AG04449 (cell line): ENCODE data around the gene PDE2A.

Experiments
- CTCF ChIA-PET: fragments of 350-600 bp; formaldehyde crosslinking; extraction: SDS; loops from one replicate; lab custom pipeline; 2021; ENCODE audit warnings: antibody characterized with exemption; lab: Yijun Ruan, JAX
- POLR2A ChIA-PET: fragments of 400-600, 350-600 bp; formaldehyde crosslinking; extraction: SDS; loops from one replicate; lab custom pipeline; 2020; ENCODE audit warnings: antibody characterized with exemption, inconsistent platforms; lab: Yijun Ruan, JAX
- DNase-seq: peaks from one replicate; pipeline ENCODE4 v3.0.0-alpha.2; 2010; ENCODE audit warnings: low read depth, low spot score
- H3K4me3 ChIP-seq: 2 replicates; pipeline ENCODE4 v1.5.1; 2011; ENCODE audit warnings: low read depth, mild to moderate bottlenecking, control low read depth, low read length
- CTCF ChIP-seq: IDR thresholded peaks from one replicate; pipeline ENCODE4 v1.5.1; 2011; ENCODE audit warnings: mild to moderate bottlenecking, moderate library complexity, low read length, control low read depth, inconsistent platforms; ENCODE audit not compliant: insufficient read depth; ENCODE audit errors: missing control alignments

PDE2A gene

DNA sequence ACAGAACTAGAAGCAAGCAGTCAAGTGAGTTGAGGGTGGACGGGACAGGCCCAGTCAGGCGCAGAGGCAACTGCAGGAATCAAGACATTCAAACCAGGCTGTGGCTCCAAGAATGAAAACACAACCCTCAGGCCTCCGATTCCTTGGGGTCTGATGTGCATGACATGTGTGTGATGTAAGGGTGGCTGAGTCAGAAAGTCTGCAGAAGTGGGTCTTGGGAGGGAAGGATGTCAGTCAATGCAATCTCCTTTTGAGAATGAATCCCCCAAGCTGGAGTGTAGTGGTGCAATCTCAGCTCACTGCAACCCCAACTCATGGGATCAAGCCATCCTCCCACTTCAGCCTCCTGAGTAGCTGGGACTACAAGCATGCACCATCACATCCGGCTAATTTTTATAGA is 15.9 kb upstream of the PDE2A start:
- ChIA-PET CTCF (interaction anchor here (1.3 kb wide), 1 partner anchor 10 kb away, joined by 3 read pairs; no protein-coding TSS in a partner anchor), POLR2A (no interaction called here)
- no peak overlapping the region for H3K4me3 ChIP-seq
- no peak for DNase-seq
- no peak for TF ChIP-seq CTCF

DNA sequence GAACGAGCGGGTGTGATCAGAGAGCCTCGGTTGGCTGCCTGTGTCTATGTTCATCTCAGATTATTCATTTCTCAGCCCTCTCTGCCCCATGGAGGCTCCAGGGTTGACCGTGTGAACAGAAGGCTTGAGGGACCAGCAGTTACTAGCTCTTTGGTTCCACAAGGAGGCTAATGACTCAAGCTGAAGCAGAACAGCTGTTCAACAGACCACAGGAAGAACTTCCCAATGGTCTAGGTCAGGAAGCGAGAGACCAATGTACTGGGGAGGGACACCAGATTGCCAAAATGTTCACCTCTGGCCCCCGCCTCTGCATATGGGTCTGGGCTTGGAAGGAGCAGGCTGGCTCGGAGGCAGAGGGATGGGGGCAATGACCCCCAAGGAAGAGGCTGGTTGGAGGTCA is 14.7 kb upstream of the PDE2A start:
- H3K4me3 ChIP-seq = no peak overlapping the region
- no peak for TF ChIP-seq CTCF
- DNase-seq = no peak
- ChIA-PET POLR2A (no interaction called here), CTCF (interaction anchor here (1.7 kb wide), 1 partner anchor 217 kb away, joined by 7 read pairs; no protein-coding TSS in a partner anchor)

GRCh38 chr11:72688486-72688885 is 14.3 kb upstream of the PDE2A start:
- TF ChIP-seq CTCF = no peak

GRCh38 chr11:72687326-72687725 is 13.1 kb upstream of the PDE2A start:
- TF ChIP-seq CTCF = no peak
- CTCF ChIA-PET = interaction anchor here (10.0 kb wide), 1 partner anchor 217 kb away, joined by 113 read pairs; no protein-coding TSS in a partner anchor

More at GRCh38 chr11:72688486-72688885, 14.3 kb upstream of the PDE2A start:
- no peak for DNase-seq
- no peak overlapping the region for H3K4me3 ChIP-seq
- ChIA-PET POLR2A (no interaction called here), CTCF (interaction anchor here (1.7 kb wide), 1 partner anchor 217 kb away, joined by 7 read pairs; no protein-coding TSS in a partner anchor)

DNA sequence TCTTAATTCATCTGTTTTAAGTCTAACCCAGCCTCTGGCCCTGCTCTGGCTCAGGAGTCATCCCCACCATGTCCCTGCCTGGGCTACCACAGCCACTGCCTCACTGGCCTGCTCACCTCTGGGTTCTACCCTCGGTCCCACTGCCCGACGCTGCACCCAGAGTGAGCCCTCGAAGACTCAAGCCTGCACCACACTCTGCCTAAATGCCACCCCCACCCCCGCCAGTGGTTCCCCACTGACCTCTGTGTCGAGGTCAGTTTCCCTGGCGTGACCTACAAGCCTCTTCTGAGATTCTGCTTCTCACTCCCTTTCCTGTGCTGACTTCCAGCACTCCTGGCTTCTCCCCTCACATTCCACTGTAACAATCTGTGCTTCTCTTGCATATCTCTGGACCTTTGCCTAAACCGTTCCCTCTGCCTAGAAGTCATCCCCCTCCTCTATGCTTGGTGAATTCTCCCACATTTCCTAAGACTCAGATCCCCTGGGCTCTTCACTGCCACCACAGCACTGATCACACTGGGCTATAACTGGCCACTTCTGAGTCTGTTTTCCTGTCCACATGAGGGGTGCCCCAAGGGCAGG is 12.5 kb upstream of the PDE2A start:
- CTCF ChIA-PET = interaction anchor here (0.6 to 10.0 kb wide), 10 partner anchors 9 to 556 kb away, joined by 3 to 116 read pairs (median 5); partner anchors contain the start of genes PDE2A and STARD10
- H3K4me3 ChIP-seq = no peak overlapping the region
- no peak for DNase-seq
- no peak for TF ChIP-seq CTCF
- POLR2A ChIA-PET = no interaction called here

More at GRCh38 chr11:72687326-72687725, 13.1 kb upstream of the PDE2A start:
- POLR2A ChIA-PET = no interaction called here
- DNase-seq = no peak
- H3K4me3 ChIP-seq = no peak overlapping the region
